Measurements from ENCODE around the gene UBASH3A. TPM values are rescaled to one million over a fixed set of nuclear protein-coding genes. Genes with fewer than 3 reads are reported as not detected.

Gene UBASH3A
- total RNA-seq, 4 donors from 2014 or later: 0.41 TPM; not detected in 3

- DNase-seq (no peak), ATAC-seq (no peak)
- no peaks in the 10 kb centered on the region for H3K9me3 ChIP-seq
- in situ Hi-C loops (cut with MboI; ENCODE audit: low sequenced_read_pairs in 4 of 4) (no loop called here), intact Hi-C loops (cut with DNase I; ENCODE audit: low total_unique reads) (no loop called here)
- no peaks in the 10 kb centered on the region for H3K27me3 ChIP-seq
- no peak overlapping the region for H3K4me3 ChIP-seq
- no peak for TF ChIP-seq POLR2A (IDR thresholded peaks at IDR 0.05)
- TF ChIP-seq CTCF (IDR thresholded peaks at IDR 0.05 in 4 of 5, conservative IDR thresholded peaks at IDR 0.05 in 1 of 5): no peak
- no peaks in the 10 kb centered on the region for H3K4me1 ChIP-seq
- no peak overlapping the region for H3K27ac ChIP-seq
- H3K36me3 ChIP-seq: no peaks in the 10 kb centered on the region
Measured at GRCh38 chr21:42401154-42401553, 2.5 kb upstream of the UBASH3A start.

- no peak for TF ChIP-seq CTCF (IDR thresholded peaks at IDR 0.05 in 4 of 5, conservative IDR thresholded peaks at IDR 0.05 in 1 of 5)
Measured at GRCh38 chr21:42401820-42402251, 1.9 kb upstream of the UBASH3A start.

GRCh38 chr21:42404539-42404938, 837 bp downstream of the UBASH3A start:
- Histone ChIP-seq H3K27me3 (peaks cover 0 to 5% (median 2%) of the 10 kb centered on the region in 3 donors), H3K27ac (no peak overlapping the region), H3K4me3 (no peak overlapping the region), H3K9me3 (no peaks in the 10 kb centered on the region), H3K4me1 (no peaks in the 10 kb centered on the region), H3K36me3 (no peaks in the 10 kb centered on the region)
- in situ Hi-C loops (cut with MboI; ENCODE audit: low sequenced_read_pairs in 4 of 4): no loop called here
- DNase-seq (no peak), ATAC-seq (no peak)
- TF ChIP-seq POLR2A (IDR thresholded peaks at IDR 0.05) (no peak), CTCF (IDR thresholded peaks at IDR 0.05 in 4 of 5, conservative IDR thresholded peaks at IDR 0.05 in 1 of 5) (no peak)
- intact Hi-C loops (cut with DNase I; ENCODE audit: low total_unique reads): no loop called here

More at GRCh38 chr21:42401820-42402251, 1.9 kb upstream of the UBASH3A start:
- ATAC-seq: no peak
- Histone ChIP-seq H3K27me3 (no peaks in the 10 kb centered on the region), H3K4me1 (no peaks in the 10 kb centered on the region), H3K9me3 (no peaks in the 10 kb centered on the region), H3K4me3 (no peak overlapping the region), H3K27ac (no peak overlapping the region), H3K36me3 (no peaks in the 10 kb centered on the region)
- no peak for DNase-seq
- intact Hi-C loops (cut with DNase I; ENCODE audit: low total_unique reads): no loop called here
- in situ Hi-C loops (cut with MboI; ENCODE audit: low sequenced_read_pairs in 4 of 4): no loop called here

- intact Hi-C loops (cut with DNase I; ENCODE audit: low total_unique reads): no loop called here
- no peaks in the 10 kb centered on the region for H3K36me3 ChIP-seq
- no peak for ATAC-seq
Measured at GRCh38 chr21:42405064-42406013, 1.6 kb downstream of the UBASH3A start.

More at GRCh38 chr21:42405064-42406013, 1.6 kb downstream of the UBASH3A start:
- TF ChIP-seq POLR2A (IDR thresholded peaks at IDR 0.05) (no peak), CTCF (IDR thresholded peaks at IDR 0.05 in 4 of 5, conservative IDR thresholded peaks at IDR 0.05 in 1 of 5) (no peak)
- H3K4me1 ChIP-seq: no peaks in the 10 kb centered on the region
- in situ Hi-C loops (cut with MboI; ENCODE audit: low sequenced_read_pairs in 4 of 4): no loop called here
- no peaks in the 10 kb centered on the region for H3K9me3 ChIP-seq
- peaks cover 3 to 7% (median 5%) of the 10 kb centered on the region in 3 donors for H3K27me3 ChIP-seq
- DNase-seq: no peak
- no peak overlapping the region for H3K4me3 ChIP-seq
- H3K27ac ChIP-seq: no peak overlapping the region

Measured in gastrocnemius medialis (tissue), 4 donors.